GM20000 (cell line): ENCODE data around the gene SH3TC2.

Experiments used
- DNase-seq: peaks from one replicate; pipeline ENCODE4 v3.0.0; 2012; ENCODE audit warnings: low spot score
- TF ChIP-seq, protein P1 (sequence below): IDR thresholded peaks from 2 replicates; pipeline ENCODE4 v1.5.1; 2012; ENCODE audit warnings: mild to moderate bottlenecking, control low read depth; ENCODE audit errors: extremely low read depth, missing control alignments

Gene SH3TC2

GRCh38 chr5:149040421-149040820 is 22.4 kb downstream of the SH3TC2 start:
- DNase-seq: no peak
- TF ChIP-seq, protein P1, sequence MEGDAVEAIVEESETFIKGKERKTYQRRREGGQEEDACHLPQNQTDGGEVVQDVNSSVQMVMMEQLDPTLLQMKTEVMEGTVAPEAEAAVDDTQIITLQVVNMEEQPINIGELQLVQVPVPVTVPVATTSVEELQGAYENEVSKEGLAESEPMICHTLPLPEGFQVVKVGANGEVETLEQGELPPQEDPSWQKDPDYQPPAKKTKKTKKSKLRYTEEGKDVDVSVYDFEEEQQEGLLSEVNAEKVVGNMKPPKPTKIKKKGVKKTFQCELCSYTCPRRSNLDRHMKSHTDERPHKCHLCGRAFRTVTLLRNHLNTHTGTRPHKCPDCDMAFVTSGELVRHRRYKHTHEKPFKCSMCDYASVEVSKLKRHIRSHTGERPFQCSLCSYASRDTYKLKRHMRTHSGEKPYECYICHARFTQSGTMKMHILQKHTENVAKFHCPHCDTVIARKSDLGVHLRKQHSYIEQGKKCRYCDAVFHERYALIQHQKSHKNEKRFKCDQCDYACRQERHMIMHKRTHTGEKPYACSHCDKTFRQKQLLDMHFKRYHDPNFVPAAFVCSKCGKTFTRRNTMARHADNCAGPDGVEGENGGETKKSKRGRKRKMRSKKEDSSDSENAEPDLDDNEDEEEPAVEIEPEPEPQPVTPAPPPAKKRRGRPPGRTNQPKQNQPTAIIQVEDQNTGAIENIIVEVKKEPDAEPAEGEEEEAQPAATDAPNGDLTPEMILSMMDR: no peak

- DNase-seq: no peak
- TF ChIP-seq, protein P1: no peak
Observed at GRCh38 chr5:149039506-149039905, 23.4 kb downstream of the SH3TC2 start.

DNA sequence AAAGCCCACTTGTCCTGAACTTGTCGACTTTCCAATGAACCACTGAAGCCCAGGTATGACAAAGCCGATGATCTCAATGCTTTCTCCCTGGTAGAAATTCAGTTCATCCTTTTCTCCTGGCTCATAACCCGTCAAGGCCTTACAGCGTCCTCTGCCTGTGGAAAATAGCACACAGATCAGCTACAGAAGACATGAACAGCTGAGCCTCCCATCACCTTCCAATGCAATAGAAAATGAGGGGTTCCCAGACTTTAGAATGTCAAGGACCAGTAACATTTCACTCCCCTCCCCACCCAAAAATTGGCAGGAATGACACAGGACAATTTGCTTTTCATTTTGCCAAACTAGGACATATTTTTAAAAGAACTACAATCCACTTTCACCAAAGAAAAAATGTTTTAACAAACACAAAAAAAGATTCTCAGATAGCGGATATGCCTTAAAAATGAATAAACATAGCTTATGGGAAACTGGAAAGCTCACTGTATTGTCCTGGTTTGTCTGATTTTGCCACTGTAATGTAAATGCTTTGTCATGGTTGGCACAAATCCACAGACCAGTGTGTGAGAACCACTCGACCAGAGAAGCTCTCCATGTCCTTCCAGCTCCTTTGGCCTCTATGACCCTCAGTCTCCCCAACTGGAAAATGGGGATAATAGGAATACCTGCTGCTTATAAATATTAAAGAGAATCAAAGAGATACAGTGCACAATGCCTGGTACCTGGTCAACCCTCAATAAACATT is 24.4 kb downstream of the SH3TC2 start:
- DNase-seq: no peak

DNA sequence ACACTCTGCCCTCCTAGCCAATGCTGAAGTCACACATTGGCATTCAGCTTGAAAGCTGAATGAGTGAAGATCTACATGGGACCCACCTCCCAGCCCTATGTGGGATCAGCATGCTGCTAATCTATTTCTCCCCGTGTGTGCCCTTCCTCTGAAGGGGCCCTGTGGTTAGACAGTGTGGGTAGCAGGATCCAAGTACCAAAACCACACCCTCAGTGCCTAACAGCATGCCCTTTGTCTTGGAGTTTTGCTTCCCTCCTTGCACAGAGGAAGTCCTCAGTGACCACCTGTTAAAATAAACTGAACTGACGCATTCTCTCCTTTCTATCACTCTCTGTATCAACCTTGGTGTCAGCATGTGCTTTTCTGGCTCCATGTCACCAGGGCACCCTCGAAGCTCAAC is 25.0 kb downstream of the SH3TC2 start:
- TF ChIP-seq, protein P1: no peak
- DNase-seq: no peak

More for the DNA sequence above, 24.4 kb downstream of the SH3TC2 start:
- TF ChIP-seq, protein P1: no peak

GRCh38 chr5:149036970-149037369 is 25.9 kb downstream of the SH3TC2 start:
- no peak for DNase-seq
- TF ChIP-seq, protein P1: no peak

GRCh38 chr5:149036168-149036567 is 26.7 kb downstream of the SH3TC2 start:
- TF ChIP-seq, protein P1: no peak

DNA sequence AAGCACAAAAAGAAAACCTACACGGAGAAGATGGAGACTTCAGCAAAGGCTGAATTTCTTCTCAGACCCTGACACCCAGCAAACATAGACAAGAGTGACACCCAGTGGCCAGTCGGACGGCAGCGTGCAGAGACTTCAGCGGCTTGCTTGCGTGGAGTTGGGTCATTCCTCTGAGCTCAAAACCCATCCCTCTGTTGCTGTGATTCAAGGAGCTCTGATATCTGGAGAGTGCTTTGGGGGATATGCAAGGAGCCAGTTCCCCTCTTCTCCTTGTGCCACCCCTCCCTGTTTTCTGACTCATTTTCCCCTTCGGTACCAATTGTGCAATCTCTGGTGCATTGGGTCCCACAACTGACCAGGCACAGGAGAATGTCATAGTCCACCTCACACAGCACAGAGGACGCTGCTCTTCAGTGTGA is 27.5 kb downstream of the SH3TC2 start:
- TF ChIP-seq, protein P1: peak; percentile 90
- DNase-seq: peak; percentile 57

More at GRCh38 chr5:149036168-149036567, 26.7 kb downstream of the SH3TC2 start:
- DNase-seq: no peak
